Measurements from ENCODE around the gene KLK10. TPM values are rescaled to one million over a fixed set of nuclear protein-coding genes. Genes with fewer than 3 reads are reported as not detected.
"Not testable (repeated sequence)": the region's sequence is repeated elsewhere in the genome, so short reads cannot be mapped to it uniquely, and the experiment has no call there.

Gene KLK10
- total RNA-seq, 1 experiment from 2014 or later = not detected

GRCh38 chr19:51003316-51003715 is 16.2 kb downstream of the KLK10 start:
- Histone ChIP-seq H3K9me3 (replicated peaks) (no peaks in the 10 kb centered on the region), H3K27me3 (replicated peaks) (peaks cover 1% of the 10 kb centered on the region; the same call in 1 of the 2 replicates), H3K4me3 (no peak overlapping the region), H3K27ac (no peak overlapping the region), H3K36me3 (no peaks in the 10 kb centered on the region), H3K4me1 (replicated peaks) (no peaks in the 10 kb centered on the region)
- DNase-seq (ENCODE audit: low read depth in 1 of 2, low spot score in 2 of 2) = no peak

DNA sequence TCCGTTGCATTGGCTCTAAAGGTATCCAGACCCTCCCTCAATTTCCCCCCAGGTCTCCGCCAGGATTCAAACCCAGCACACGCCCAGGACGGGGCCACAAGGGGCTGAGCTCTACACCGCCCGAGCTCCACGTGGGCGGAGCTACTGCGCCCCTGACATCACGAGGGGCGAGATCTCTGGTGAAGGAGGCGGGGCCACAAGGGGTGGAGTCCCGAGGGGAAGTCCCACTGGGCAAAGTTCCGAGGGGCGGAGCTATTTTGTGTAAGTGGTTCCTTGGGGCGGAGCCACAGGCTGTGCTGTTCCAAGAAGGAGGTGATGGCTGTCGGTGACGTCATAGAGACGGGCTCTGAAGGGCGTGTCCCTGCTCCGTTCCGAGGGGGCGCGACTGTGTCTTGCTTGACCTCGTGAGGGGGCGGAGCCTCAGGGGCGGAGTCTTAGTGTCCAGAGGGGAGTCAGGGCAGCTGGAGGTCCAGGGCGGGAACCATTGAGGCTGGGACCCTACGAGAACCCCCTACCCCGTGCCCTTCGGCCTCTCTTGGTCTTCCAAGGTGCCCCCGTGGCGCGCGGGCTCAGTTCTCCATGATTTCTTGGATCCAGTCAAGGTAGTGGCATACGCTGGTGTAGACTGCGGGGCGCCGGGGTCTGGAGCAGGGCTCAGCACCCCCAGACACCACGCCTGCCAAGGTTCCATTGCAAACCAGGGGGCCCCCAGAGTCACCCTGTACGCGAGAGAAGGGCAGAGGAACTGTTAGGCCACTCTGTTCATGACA is 16.8 kb downstream of the KLK10 start:
- no peaks in the 10 kb centered on the region for H3K4me1 ChIP-seq (replicated peaks)
- H3K27ac ChIP-seq = no peak overlapping the region
- H3K9me3 ChIP-seq (replicated peaks) = no peaks in the 10 kb centered on the region
- no peaks in the 10 kb centered on the region for H3K36me3 ChIP-seq
- DNase-seq (ENCODE audit: low read depth in 1 of 2, low spot score in 2 of 2) = no peak
- H3K4me3 ChIP-seq = no peak overlapping the region
- 0 out of 2 replicates have a peak, but pooled peaks cover 4% of the 10 kb centered on the region for H3K27me3 ChIP-seq (replicated peaks)

GRCh38 chr19:51002089-51002532 is 17.4 kb downstream of the KLK10 start:
- H3K27me3 ChIP-seq (replicated peaks) = 0 out of 2 replicates have a peak, but pooled peaks cover 4% of the 10 kb centered on the region
- no peak overlapping the region for H3K4me3 ChIP-seq
- H3K4me1 ChIP-seq (replicated peaks) = no peaks in the 10 kb centered on the region
- H3K9me3 ChIP-seq (replicated peaks) = no peaks in the 10 kb centered on the region
- no peaks in the 10 kb centered on the region for H3K36me3 ChIP-seq
- no peak overlapping the region for H3K27ac ChIP-seq
- no peak for DNase-seq (ENCODE audit: low read depth in 1 of 2, low spot score in 2 of 2)

- Histone ChIP-seq H3K9me3 (replicated peaks) (no peaks in the 10 kb centered on the region), H3K4me1 (replicated peaks) (no peaks in the 10 kb centered on the region), H3K27ac (no peak within 1 kb of the TSS), H3K27me3 (replicated peaks) (0 out of 2 replicates have a peak, but pooled peaks cover 4% of the 10 kb centered on the region), H3K36me3 (no peaks in the 10 kb centered on the region), H3K4me3 (no peak within 1 kb of the TSS)
- no peak for DNase-seq (ENCODE audit: low read depth in 1 of 2, low spot score in 2 of 2)
Observed at GRCh38 chr19:51001515-51001914, 18.0 kb downstream of the KLK10 start, which contains the start of gene KLK8. Gene KLK8 (minus strand): TSS chr19:51001604. CDS start chr19:51001167, 437 bp downstream.

DNA sequence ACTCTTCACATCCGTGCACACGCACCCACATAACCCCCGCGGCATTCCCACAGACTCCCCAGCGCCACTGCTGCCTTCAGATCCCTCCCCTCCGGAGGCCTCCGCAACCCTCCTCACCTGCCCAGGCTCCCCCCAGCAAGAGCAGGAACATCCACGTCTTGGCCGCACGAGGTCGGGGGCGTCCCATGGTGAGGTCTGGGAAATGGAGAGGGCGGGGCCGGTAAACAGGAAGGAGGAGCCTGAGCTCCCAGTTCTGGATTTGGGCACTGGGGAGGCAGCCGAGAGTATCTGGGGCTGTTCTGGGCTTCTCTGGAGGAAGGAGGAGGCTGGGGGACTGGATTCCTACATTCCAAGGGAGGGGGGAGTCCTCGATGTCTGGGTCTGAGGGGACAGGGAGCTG is 18.5 kb downstream of the KLK10 start:
- no peak overlapping the region for H3K27ac ChIP-seq
- H3K4me1 ChIP-seq (replicated peaks) = no peaks in the 10 kb centered on the region
- no peak for DNase-seq (ENCODE audit: low read depth in 1 of 2, low spot score in 2 of 2)
- H3K27me3 ChIP-seq (replicated peaks) = 0 out of 2 replicates have a peak, but pooled peaks cover 4% of the 10 kb centered on the region
- H3K4me3 ChIP-seq = no peak overlapping the region
- H3K9me3 ChIP-seq (replicated peaks) = no peaks in the 10 kb centered on the region
- H3K36me3 ChIP-seq = no peaks in the 10 kb centered on the region

GRCh38 chr19:51000426-51000825 is 19.1 kb downstream of the KLK10 start:
- H3K9me3 ChIP-seq (replicated peaks) = no peaks in the 10 kb centered on the region
- H3K36me3 ChIP-seq = no peaks in the 10 kb centered on the region
- H3K27ac ChIP-seq = no peak overlapping the region
- no peak overlapping the region for H3K4me3 ChIP-seq
- H3K4me1 ChIP-seq (replicated peaks) = no peaks in the 10 kb centered on the region
- 0 out of 2 replicates have a peak, but pooled peaks cover 4% of the 10 kb centered on the region for H3K27me3 ChIP-seq (replicated peaks)
- DNase-seq (ENCODE audit: low read depth in 1 of 2, low spot score in 2 of 2) = no peak

GRCh38 chr19:50998686-50999085 is 20.8 kb downstream of the KLK10 start:
- no peak for DNase-seq (ENCODE audit: low read depth in 1 of 2, low spot score in 2 of 2)
- Histone ChIP-seq H3K27me3 (replicated peaks) (0 out of 2 replicates have a peak, but pooled peaks cover 4% of the 10 kb centered on the region), H3K4me1 (replicated peaks) (no peaks in the 10 kb centered on the region), H3K27ac (no peak overlapping the region), H3K9me3 (replicated peaks) (no peaks in the 10 kb centered on the region), H3K36me3 (no peaks in the 10 kb centered on the region), H3K4me3 (no peak overlapping the region)

- no peak overlapping the region for H3K27ac ChIP-seq
- H3K4me3 ChIP-seq = no peak overlapping the region
- H3K36me3 ChIP-seq = no peaks in the 10 kb centered on the region
- 0 out of 2 replicates have a peak, but pooled peaks cover 4% of the 10 kb centered on the region for H3K27me3 ChIP-seq (replicated peaks)
- DNase-seq (ENCODE audit: low read depth in 1 of 2, low spot score in 2 of 2) = no peak
- H3K4me1 ChIP-seq (replicated peaks) = no peaks in the 10 kb centered on the region
- H3K9me3 ChIP-seq (replicated peaks) = no peaks in the 10 kb centered on the region
Observed at GRCh38 chr19:50998061-50998460, 21.4 kb downstream of the KLK10 start.

GRCh38 chr19:50994129-50994528 is 25.4 kb downstream of the KLK10 start:
- H3K9me3 ChIP-seq (replicated peaks) = no peaks in the 10 kb centered on the region
- no peaks in the 10 kb centered on the region for H3K36me3 ChIP-seq
- H3K4me3 ChIP-seq = no peak overlapping the region
- no peak overlapping the region for H3K27ac ChIP-seq
- H3K4me1 ChIP-seq (replicated peaks) = no peaks in the 10 kb centered on the region
- 0 out of 2 replicates have a peak, but pooled peaks cover 4% of the 10 kb centered on the region for H3K27me3 ChIP-seq (replicated peaks)
- DNase-seq (ENCODE audit: low read depth in 1 of 2, low spot score in 2 of 2) = no peak

DNA sequence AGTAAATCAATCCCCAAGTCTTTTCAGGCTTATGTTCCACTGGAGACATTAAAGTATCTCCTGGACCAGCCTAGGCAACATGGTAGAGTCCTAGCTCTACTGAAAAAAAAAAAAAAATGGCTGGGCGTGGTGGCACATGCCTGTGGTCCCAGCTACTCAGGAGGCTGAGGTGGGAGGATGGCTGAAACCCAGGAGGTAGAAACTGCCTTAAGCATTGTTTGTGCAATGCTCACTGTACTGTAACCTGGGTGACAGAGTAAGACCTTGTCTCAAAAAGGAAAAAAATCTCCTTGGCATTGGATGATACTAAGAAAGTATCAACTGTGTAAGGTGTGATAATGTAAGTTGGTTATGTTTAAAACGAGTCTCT is 26.9 kb downstream of the KLK10 start:
- Histone ChIP-seq H3K36me3 (no peaks in the 10 kb centered on the region), H3K4me3 (no peak overlapping the region), H3K9me3 (replicated peaks) (no peaks in the 10 kb centered on the region), H3K4me1 (replicated peaks) (no peaks in the 10 kb centered on the region), H3K27me3 (replicated peaks) (no peaks in the 10 kb centered on the region), H3K27ac (no peak overlapping the region)
- no peak for DNase-seq (ENCODE audit: low read depth in 1 of 2, low spot score in 2 of 2)

GRCh38 chr19:50984416-50984815 is 35.1 kb downstream of the KLK10 start:
- not testable (repeated sequence) for H3K4me1 ChIP-seq (replicated peaks); DNase-seq (ENCODE audit: low read depth in 1 of 2, low spot score in 2 of 2); H3K27ac ChIP-seq; H3K27me3 ChIP-seq (replicated peaks); H3K9me3 ChIP-seq (replicated peaks); H3K36me3 ChIP-seq; H3K4me3 ChIP-seq

DNA sequence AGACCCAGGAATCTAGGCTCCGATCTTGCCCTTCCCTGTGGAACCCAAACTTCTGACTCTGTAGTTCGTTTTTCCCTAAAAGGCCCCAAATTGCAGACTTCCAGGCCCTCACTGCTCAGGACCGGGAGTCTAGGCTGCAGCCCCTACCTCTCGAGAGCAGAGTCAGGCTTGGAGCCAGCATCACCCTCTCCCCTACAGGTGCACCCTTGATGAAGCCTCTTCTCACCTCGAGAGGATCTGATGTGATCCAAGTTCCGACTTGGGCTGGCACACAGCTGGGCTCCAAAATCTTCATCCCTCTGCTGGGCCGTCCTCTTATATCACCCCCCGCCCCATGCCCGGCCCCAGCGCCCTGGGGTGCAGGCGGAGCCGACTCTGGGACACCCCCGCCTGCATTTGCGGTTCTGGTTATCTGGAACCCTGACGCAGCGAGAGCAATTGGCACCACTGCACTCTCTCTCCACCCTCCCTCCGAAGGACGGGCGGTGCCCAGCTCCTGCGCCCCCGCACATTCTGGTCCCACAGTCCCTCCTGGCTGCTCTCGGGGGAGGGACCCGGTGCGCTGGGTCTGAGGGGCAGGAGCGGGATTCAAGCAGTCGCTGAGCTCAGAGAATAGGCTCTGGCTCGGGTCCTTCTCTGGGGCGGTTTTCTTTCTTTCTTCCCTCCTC is 35.8 kb downstream of the KLK10 start, which contains the start of gene KLK7:
Gene KLK7, minus strand, starts transcription at position 293 of the 668 bp plus-strand sequence. CDS start 1,518 bp downstream, outside the sequence.
- H3K4me3 ChIP-seq = no peak within 1 kb of the TSS
- H3K27ac ChIP-seq = no peak within 1 kb of the TSS
- DNase-seq (ENCODE audit: low read depth in 1 of 2, low spot score in 2 of 2) = no peak
- no peaks in the 10 kb centered on the region for H3K4me1 ChIP-seq (replicated peaks)
- H3K36me3 ChIP-seq = no peaks in the 10 kb centered on the region
- no peaks in the 10 kb centered on the region; the same call in none of the 2 replicates for H3K27me3 ChIP-seq (replicated peaks)
- no peaks in the 10 kb centered on the region for H3K9me3 ChIP-seq (replicated peaks)

DNA sequence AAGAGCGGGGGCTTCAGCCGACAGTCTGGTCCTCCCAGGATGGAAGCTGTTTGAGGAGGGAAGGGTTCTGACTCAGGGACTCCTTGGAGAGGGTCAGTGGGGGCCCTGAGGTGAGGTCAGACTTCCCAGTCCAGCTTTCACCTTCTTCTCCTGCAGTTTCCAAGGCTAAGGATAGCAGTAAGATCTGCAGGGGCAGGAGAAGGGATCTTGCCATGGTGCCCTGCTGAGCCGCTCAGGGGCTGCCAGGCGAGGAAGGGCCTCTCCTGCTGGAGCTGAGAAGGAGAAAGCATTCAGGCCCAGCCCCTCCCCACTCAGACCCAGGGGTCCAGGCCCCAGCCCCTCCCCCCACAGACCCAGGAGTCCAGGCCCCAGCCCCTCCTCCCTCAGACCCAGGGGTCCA is 37.3 kb downstream of the KLK10 start:
- no peaks in the 10 kb centered on the region for H3K4me1 ChIP-seq (replicated peaks)
- peaks cover 4% of the 10 kb centered on the region for H3K27me3 ChIP-seq (replicated peaks)
- H3K36me3 ChIP-seq = no peaks in the 10 kb centered on the region
- DNase-seq (ENCODE audit: low read depth in 1 of 2, low spot score in 2 of 2) = no peak
- H3K27ac ChIP-seq = no peak overlapping the region
- no peak overlapping the region for H3K4me3 ChIP-seq
- H3K9me3 ChIP-seq (replicated peaks) = no peaks in the 10 kb centered on the region

- Histone ChIP-seq H3K9me3 (replicated peaks) (no peaks in the 10 kb centered on the region), H3K27me3 (replicated peaks) (peaks cover 9% of the 10 kb centered on the region), H3K27ac (no peak overlapping the region), H3K4me1 (replicated peaks) (no peaks in the 10 kb centered on the region), H3K36me3 (no peaks in the 10 kb centered on the region), H3K4me3 (no peak overlapping the region)
- no peak for DNase-seq (ENCODE audit: low read depth in 1 of 2, low spot score in 2 of 2)
Observed at GRCh38 chr19:50981587-50982146, 37.8 kb downstream of the KLK10 start.

All from SJSA1 (cell line).